GM21423 (cell line): ENCODE measurements around the gene PSMD13.
"Not testable (repeated sequence)": the region's sequence is repeated elsewhere in the genome, so short reads cannot be mapped to it uniquely, and the experiment has no call there.

Experiments
- ATAC-seq: cut with Tn5 transposase; IDR thresholded peaks from one replicate; pipeline ENCODE4 v1.9.1; 2021; ENCODE audit warnings: mild to moderate bottlenecking, moderate library complexity; ENCODE audit not compliant: unreplicated experiment

Gene PSMD13

DNA sequence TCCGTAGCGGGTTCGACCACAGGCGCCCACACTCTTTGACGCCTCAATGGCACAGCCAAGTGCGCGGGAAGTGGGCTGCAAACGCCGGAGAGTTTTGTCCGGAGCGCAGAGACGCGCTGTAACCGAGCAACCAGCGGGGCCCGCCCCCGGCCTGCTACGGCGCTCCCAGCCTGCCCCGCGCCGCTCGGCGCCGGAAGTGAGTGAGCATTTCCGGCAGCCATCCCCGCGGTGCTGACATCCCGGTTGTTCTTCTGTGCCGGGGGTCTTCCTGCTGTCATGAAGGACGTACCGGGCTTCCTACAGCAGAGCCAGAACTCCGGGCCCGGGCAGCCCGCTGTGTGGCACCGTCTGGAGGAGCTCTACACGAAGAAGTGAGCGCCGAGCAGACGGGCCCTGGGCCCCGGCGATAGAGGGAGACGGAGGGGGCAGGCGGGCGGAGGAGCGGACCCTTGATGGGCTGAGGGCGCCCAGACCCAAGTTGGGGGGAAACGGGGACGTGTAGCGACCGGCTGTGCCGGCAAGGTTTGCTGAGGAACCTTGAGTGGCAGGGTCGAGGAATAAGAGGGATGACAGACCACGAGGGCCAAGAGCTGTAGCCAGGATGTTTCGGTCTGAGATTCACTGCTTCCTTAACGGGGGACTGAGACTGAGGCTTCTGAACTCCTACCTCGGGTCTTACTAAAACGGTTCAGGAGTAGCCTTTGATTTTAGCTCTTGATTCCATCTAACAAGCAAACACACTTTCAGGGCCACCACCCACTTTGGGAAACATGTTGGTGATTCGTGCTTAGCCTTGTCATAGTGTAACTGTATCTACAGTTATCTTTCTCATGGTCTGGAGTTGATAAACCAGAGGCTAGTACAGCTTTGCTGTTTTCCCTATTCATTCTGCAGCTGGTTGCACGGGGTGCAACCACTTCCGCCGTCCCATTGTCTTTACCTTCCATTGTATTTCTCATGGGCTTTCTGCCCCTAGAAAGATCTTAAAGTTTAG lies at the start of gene PSMD13:
TSS of gene PSMD13 (plus strand) at position 203 of the 994 bp plus-strand sequence. CDS start at position 277, 74 bp downstream.
- peak; percentile 85 for ATAC-seq

DNA sequence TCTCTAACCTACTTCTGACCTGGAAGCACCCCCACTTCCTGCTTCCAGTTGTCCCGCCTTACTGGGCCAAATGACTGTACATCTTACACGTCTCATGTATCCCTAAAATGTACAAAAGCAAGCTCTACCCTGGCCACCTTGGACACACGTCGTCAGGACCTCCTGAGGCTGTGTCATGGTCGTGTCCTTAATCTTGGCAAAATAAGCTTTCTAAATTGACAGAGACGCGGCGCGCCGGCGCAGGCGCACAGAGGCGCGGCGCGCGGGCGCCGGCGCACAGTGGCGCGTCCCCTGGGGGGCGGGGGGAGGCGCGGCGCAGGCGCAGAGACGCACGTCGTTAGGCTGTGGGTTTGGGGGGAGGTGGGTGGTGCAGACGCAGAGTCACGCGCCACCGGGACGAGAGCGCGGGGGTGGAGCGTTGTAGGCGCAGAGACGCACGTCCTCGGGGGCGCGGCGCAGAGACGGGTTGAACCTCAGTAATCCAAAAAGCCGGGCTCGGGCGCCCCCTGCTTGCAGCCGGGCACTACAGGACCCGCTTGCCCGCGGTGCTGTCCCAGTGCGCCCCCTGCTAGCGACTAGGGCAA lies 47.5 kb upstream of the PSMD13 start:
- peak; percentile 9 for ATAC-seq

DNA sequence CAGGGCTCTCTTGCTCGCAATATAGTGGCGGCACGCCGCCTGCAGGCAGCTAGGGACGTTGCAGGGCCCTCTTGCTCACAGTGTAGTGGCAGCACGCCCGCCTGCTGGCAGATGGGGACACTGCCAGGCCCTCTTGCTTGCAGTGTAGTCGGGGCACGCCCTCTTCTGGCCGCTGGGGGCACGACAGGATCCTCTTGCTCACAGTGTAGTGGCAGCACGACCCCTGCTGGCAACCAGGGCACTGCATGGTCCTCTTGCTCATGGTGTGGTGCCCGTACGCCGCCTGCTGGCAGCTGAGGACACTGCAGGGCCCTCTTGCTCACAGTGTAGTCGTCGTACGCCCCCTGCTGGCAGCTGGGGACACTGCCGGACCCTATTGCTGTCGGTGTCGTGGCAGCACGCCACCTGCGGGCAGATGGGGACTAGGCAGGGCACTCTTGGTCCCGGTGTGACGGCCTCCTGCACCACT lies 46.9 kb upstream of the PSMD13 start:
- peak; percentile 71 for ATAC-seq

DNA sequence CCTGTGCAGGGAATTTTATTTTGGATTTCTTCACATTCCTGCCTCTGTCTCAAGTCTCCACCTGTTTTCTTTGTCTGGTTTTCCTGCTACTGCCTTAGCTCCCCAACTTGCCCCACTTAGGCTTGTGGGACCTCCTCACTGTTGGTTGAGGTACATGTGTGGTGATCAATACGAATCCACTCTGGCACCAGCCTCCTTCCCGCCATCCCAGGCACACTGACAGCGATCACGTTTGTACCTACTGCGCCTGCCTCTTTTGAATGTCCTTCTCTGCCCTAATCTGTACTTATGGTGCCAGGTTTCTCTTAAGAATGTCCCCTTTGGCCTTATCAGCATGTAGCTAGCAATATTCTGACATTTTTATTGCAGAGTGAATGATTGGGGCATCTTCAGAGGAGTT lies 46.2 kb upstream of the PSMD13 start:
- not testable (repeated sequence) for ATAC-seq

DNA sequence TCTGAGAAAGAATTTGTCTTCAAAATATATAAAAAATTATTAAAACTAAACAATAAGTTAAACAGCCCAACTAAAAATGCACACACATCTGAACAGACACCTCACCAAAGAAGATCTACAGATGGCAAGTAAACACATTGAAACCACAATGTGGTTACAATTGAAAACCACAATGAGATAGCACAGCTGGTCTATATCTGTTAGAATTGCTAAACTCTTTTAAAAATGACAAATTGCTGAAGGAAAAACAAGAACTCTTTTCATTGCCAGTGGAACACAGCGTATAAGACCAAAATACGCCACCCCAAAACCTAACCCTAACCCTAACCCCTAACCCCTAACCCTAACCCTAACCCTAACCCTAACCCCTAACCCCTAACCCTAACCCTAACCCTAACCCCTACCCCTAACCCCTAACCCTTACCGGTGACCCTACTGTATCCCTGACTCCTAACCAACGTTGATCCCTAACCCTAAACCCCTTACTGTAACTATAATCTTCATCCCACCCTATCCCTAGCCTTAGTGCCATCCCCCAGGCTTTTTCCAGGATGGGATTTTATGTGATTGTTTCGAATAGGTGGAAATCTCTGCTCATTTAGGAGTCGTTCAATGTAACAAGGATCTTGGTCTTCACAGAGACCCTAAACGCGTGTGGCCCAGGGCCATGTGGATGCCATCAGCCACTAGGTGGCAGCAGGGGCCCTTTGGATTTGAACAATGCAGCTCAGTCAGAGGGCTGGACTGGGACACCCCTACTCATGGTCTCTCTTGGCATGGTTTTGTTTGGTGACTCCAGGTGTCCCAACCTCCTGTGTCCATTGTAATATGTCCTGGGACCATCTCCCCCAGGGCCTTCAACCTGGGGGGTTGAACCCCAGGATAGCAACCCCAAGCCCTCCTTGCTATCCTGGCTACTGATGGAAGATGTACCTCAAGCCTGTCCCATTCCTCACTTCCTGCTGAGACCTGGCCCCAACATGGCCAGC lies 45.0 kb upstream of the PSMD13 start:
- ATAC-seq, result not testable (repeated sequence)

DNA sequence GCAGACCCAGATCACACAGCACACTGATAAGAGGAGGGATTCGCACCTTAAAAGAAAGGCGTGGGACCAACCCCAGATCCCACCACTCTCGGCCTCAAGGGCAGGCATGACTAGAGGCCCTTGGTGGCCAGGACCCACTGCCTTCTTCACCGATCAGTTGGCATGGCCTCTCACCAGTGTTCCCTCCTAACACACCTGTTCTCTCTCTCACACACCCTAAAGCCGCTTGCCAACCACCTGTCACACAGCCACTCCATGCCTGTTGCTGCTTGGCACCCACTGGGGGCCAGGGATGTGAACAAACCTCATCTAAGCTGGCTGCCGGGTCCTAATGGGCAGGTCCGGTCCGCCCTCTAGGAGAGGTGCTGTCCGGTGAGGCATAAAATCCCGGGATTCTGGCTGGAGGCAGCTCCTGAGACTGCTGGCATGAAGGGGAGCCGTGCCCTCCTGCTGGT lies 44.1 kb upstream of the PSMD13 start, which contains the start of gene SCGB1C1:
TSS of gene SCGB1C1 (plus strand) at position 405 of the 455 bp plus-strand sequence. CDS start at position 427, 22 bp downstream.
- ATAC-seq, result not testable (repeated sequence)

DNA sequence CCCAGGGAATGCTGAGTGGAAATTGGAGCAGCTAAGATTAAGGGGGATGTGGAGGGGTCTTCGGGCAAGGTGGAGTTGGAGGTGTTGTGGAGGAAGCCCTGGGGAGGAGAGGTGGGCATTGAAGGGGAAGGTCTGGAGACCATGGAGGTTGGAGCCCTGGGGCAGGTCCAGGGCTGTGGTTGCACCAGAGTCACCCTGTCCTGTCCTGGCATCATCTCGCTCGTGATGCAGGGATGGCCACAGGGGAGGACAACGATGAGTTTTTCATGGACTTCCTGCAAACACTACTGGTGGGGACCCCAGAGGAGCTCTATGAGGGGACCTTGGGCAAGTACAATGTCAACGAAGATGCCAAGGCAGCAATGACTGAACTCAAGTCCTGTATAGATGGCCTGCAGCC lies 43.3 kb upstream of the PSMD13 start:
- not testable (repeated sequence) for ATAC-seq

DNA sequence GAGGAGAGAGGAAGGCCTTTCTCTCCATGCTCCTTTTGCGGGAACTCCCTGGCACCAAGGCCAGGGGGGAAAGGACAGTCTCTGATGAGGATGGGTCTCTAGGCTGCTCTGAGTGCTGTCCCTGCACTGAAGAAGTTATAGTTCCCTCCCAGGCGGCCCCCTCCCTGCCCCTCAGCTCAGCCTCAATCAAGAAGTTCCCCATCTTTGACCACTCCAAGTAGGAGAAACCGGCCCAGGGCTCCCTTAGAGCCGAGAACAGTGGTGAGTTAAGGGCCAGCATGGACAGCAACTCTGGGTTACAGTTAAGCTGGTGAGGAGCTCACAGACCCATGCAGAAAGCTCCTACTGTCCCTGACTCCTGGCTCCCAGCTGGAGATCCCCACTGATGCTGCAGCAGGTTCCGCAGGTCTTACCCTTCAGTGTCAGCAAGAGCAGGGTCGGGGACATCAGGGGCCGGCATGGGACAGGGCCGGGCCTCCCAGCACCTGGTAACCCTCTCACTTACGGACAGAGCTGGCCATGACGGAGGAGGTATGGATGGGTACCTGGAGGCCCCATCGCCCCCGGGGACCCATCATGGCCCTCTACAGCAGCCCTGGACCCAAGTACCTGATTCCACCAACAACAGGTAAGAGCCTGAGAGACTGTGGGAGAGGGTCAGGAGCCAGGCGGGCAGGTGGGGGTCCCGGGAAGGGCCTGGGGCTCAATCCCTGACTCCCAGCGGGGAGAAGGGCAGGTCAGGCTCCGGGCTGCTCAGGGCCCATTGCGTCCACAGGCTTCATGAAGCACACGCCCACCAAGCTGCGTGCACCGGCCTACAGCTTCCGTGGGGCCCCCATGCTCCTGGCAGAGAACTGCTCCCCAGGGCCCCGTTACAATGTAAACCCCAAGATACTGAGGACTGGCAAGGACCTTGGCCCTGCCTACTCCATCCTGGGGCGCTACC lies 39.7 kb upstream of the PSMD13 start:
- no peak for ATAC-seq

DNA sequence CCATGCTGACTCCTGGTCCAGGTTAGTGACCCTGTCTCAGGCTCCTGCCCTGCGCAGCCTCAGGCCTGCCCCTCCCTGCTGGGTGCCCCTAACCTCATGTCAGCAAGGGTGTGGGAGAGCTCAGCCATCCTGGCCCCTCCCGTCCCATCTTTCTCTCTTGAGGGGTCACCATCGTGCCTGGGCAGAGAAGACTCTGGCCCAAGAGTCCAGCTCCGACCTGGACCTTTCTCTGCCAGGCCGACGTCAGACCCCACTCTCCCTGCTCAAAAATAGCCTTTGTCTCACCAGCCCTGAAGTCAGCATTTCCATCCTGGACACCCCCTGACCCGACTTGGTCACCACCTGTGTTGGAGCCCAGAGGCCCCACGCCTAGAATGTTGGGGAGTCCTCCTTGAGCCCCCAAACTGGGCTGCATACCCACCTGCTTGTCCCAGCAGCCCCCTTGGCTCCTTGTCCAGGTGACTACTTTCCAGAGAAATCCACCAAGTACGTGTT lies 39.0 kb upstream of the PSMD13 start:
- no peak for ATAC-seq

DNA sequence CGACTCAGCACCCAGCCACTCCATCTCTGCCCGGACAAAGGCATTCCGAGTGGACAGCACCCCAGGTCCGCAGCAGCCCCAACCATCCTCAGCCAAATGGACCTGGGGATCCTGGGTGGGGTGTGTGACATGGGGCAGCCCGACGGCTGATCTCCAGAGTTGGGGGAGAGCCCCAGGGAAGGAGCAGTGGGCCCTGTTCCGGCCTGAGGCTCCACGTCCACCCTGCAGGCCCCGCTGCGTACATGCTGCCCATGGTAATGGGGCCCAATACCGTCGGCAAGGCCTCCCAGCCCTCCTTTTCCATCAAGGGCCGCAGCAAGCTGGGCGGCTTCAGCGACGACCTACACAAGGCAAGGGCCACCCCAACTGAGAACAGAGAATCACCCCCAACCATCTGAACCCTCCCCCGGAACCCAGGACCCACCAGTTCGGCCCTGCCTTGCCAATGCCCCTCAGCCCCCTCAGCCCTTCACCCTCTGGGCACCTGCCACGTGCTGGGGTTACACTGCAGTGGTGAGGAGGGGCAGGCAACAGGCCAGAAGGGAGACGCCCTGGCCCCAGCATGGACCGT lies 38.5 kb upstream of the PSMD13 start:
- no peak for ATAC-seq

DNA sequence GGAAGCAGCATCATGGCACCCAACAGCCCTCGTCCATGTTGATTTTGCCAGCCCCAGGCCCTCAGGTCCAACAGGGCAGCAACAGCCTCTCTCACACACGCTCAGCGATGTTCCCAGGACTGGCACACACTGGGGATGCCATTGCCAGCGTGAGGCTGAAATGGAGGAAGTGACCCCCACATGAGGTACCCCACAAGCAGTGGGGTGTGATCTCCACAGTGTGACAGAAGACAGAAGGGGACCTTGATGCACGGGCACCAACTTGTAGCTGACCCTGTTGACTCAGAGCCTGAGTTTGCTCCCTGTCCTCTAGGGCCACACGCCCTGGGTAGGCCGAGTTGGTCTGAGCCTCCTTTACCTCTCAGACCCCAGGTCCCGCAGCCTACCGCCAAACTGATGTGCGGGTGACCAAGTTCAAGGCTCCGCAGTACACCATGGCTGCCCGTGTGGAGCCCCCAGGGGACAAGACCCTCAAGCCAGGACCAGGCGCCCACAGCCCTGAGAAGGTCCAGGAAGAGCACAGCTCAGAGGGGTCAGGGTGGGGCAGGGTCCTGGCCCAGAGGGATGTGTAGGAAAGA lies 37.7 kb upstream of the PSMD13 start:
- ATAC-seq, result no peak

DNA sequence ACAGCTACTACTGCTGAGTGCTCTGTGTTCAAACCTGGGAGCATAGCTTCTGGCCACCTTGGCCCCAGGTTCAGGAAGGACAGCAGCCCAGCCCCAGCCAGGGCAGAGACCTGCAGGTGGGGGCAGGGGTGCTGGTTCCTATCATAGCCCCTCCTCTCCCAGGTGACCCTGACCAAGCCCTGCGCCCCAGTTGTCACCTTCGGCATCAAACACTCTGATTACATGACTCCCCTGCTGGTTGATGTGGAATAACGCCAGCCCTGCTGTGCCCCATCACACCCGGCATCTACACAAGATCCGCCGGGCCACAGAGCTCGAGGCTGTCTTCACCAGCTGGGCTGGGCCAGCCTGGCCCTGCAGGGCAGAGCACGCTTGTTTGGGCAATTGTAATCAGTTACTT lies 37.0 kb upstream of the PSMD13 start:
- ATAC-seq, result no peak

DNA sequence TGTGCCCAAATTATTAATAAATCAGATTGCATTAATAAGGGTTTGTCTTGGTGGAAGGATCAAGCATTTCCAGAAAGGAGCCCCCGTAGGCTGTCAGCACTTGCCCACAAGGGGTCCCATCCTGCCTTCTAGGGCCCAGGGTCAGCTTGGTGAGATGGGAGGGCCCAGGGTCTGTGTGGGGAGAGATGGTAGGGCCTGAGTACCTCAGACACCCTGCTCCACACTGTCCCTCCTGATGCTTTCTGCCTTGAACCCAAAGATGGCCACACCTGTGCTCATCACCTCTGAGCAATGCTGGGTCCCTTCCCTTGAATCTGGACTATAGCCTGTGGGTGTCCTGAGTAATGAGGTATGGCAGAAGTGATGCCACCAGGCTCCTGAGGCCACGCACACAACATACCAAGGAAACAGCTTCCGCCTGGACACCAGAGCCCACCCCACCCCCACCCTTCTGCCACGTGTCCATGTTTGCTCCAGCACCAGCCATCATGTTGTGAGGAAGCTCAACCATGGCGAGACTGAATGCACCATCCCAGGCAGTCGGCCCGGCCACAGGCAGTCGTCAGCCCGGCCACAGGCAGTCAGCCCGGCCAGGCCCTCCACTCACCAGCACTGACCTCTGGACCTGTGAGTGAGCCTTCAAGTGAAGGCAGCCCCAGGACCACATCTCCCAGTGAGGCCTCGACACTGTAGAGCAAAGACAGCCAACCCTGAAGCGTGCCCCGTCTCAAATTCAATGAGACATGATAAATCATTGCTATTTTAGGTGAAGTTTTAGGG lies 36.4 kb upstream of the PSMD13 start:
- no peak for ATAC-seq

DNA sequence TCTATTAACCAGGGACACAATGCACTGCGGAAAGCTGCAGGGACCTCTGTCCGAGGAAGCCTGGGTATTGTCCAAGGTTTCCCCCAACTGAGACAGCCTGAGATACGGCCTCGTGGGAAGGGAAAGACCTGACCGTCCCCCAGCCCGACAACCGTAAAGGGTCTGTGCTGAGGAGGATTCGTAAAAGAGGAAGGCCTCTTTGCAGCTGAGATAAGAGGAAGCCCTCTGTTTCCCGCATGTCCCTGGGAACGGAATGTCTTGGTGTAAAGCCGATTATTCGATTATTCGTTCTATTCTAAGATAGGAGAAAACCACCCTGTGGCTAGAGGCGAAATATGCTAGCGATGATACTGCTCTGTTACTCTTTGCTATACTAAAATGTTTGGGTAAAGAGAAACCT lies 34.8 kb upstream of the PSMD13 start:
- no peak for ATAC-seq

DNA sequence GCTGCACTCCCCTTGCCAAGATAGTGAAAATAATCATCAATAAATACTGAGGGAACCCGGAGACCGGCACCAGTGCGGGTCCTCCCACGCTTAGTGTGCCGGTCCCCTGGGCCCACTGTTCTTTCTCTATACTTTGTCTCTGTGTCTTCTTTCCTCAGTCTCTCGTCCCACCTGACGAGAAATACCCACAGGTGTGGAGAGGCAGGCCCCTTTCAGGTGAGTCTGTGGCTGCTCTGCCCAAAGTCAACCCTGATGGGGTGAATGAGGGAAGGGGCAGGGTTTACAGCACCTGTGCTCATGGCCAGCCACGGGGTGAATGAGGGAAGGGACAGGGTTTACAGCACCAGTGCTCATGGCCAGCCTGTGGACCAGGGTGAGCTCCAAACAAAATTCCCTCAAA lies 34.3 kb upstream of the PSMD13 start:
- no peak for ATAC-seq

DNA sequence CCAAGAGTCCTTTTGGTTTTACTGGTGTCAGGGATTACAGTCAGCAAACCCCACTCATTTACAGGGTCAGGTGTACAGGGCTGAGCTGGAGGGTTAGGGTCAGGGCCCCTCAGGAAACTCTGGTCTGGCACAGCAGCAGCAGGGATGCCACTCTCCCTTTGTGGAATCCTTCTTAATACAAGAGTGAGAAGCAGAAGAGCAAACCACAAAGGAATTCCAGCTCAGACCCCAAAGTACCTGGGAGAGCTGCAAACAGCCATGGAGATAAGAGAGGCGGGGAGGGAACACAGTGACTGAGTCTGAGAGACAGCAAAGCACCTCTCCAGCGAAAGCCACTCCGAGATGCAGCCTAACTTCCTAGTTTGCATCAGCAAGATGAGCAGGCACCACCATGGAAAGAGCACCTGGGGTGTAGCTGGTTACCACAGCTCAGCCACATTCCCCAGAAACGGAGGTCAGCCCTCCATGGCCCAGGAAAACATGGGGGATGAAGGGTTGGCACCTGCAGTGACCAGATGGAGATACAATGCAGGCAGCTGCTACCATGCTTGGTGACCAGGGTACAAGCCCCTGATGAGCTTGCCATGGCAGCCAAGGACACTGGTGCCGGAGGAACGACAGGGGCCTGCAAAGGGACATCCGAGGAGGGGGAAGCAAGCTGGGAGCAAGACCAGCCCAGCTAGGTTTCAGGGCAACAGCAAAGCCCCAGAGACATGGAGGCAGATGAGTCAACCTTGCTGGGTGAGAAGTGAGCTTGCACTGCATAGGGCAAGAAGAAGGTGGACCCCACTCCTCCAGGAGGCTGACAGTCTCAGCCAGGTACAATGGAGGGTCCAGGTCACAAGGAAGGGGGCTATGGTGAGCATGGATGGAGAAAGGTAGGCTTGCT lies 33.5 kb upstream of the PSMD13 start:
- no peak for ATAC-seq
